ENCODE measurements around the gene ZDHHC7.
"Not testable (repeated sequence)": the region's sequence is repeated elsewhere in the genome, so short reads cannot be mapped to it uniquely, and the experiment has no call there.

Gene ZDHHC7

DNA sequence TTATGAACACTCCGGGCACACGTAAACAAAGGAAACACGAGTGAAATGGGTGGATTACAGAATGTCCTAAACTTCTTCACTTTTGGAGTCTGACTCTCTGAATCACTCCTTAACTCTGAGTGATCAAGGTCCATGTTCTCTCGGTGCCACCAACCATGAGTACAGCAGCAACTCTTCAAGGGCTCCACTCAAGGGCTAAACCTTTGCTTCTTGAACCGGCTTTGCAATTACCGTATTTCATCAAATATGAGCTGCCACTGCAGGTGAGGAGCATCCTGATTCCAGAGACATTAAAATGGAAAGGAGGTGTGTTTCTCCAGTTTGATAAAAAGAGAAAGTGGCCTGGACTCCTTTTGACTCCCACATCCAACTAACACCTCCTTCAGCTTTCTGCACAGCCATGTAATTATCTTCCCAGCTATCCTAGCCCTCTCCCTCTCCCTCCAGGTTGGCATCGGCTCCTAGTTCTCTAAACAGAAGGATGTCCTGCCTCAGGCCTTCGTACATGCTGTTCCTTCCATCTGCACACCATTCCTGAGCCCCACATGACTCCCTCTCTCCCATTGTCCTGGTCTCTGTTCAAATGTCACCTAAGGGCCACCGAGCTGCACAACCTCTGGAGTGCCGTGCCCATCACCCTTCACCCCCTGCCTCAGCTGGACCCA is 61.4 kb downstream of the ZDHHC7 start:
- no peak for TF ChIP-seq GATA1 (IDR thresholded peaks at IDR 0.05; ENCODE audit: low read depth, low read length)
- no peak for TF ChIP-seq POLR2A (IDR thresholded peaks at IDR 0.05; ENCODE audit: low read length)
- no peak for DNase-seq

DNA sequence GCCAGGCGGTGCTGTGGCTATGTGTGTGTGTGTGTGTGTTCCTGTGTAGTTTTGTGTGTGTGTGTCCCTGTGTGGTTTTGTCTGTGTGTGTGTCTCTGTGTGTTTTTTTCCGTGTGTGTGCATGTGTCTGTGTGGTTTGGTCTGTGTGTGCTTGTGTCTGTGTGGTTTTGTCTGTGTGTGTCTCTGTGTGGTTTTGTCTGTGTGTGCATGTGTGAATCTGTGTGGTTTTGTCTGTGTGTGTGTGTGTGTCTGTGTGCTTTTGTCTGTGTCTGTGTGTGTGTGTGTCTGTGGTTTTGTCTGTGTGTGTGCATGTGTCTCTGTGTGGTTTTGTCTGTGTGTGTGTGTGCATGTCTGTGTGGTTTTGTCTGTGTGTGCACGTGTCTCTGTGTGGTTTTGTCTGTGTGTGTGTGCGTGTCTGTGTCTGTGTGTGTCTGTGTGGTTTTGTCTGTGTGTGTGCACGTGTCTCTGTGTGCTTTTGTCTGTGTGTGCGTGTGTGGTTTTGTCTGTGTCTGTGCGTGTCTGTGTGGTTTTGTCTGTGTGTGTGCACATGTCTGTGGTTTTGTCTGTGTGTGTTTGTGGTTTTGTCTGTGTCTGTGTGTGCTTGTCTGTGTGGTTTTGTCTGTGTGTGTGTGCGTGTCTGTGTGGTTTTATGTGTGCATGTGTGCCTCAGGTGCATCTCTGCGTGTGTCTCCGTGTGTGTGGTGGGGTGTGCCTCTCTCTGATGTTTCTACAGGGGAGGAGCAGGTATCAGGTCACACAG is 62.3 kb downstream of the ZDHHC7 start:
- no peak for DNase-seq

DNA sequence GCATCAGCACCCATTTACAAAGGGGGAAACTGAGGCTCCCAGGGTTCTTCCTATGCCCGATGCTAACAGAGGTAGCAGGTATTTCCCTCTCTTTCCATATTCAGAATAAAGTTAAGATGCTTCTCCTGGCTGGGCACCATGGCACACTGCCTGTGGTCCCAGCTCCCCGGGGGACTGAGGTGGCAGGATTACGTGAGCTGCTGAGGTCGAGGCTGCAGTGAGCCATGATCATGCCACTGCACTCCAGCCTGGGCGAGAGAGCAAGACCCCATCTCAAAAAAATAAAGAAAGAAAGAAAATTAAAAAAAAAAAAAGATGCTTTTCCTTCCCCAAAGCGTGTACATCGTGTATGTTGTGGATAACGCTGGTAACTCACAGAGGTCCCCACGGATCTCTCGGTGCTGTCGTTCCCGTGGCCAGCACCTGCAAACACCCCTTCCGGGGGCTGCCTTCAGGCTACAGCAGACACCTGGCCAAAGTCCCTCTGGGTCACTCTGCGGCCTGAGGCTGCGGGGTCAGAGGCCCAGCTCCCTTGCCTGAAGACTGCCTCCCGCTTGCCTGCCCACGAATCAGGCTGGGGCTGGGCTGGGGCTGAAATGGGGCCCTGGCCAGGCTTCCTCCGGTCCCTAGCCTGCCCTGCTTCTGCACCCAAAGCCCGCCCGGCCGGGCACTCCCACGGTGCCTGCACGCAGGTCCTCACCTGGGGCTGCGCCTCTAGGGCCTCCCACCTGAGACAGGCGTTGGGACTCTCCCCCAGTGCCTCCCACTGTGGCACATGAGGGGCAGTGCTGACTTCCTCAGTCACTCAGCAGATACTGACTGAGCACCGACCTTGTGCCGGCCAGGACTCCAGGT is 63.1 kb downstream of the ZDHHC7 start:
- TF ChIP-seq POLR2A (IDR thresholded peaks at IDR 0.05; ENCODE audit: low read length) (no peak), GATA1 (IDR thresholded peaks at IDR 0.05; ENCODE audit: low read depth, low read length) (no peak)
- DNase-seq = no peak

More for the DNA sequence above, 62.3 kb downstream of the ZDHHC7 start:
- no peak for TF ChIP-seq GATA1 (IDR thresholded peaks at IDR 0.05; ENCODE audit: low read depth, low read length)
- TF ChIP-seq POLR2A (IDR thresholded peaks at IDR 0.05; ENCODE audit: low read length) = no peak

DNA sequence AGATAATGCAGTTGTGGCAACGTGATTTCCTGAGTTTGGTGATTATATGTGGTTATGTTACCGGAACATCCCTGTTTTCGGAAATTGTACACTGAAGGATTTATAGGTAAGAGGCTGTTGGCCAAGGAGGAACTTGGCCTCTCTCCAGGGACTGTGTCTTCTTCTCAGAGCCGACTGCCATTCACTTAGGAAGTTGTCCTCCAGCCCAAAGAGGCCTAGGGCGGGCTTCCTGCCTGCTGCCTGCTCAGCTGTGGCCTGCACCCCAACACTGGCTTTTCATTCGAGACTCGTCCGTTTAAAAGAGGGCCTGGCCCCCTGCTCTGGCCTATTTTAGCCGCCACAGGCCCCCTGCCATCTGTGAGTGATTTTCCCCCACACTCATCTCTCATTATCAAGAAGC is 64.3 kb downstream of the ZDHHC7 start:
- no peak for DNase-seq
- TF ChIP-seq GATA1 (IDR thresholded peaks at IDR 0.05; ENCODE audit: low read depth, low read length) (no peak), POLR2A (IDR thresholded peaks at IDR 0.05; ENCODE audit: low read length) (no peak)

DNA sequence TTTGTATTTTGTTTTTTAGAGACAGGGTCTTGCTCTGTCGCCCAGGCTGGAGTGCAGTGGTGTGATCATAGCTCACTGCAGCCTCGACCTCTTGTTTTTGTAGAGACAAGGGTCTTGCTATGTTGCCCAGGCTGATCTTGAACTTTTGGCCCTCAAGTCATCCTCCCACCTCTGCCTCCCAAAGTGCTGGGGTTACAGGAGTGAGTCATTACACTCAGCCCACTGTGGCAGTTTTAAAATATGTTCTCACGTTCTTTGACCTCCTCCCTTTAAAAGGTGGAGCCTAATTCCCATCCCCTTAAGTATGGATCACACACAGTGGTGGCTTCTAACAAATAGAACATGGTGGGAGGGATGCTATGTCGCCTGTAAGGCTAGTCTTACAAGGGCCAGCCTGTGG is 67.7 kb downstream of the ZDHHC7 start:
- no peak for TF ChIP-seq GATA1 (IDR thresholded peaks at IDR 0.05; ENCODE audit: low read depth, low read length)
- no peak for TF ChIP-seq POLR2A (IDR thresholded peaks at IDR 0.05; ENCODE audit: low read length)
- DNase-seq = no peak

DNA sequence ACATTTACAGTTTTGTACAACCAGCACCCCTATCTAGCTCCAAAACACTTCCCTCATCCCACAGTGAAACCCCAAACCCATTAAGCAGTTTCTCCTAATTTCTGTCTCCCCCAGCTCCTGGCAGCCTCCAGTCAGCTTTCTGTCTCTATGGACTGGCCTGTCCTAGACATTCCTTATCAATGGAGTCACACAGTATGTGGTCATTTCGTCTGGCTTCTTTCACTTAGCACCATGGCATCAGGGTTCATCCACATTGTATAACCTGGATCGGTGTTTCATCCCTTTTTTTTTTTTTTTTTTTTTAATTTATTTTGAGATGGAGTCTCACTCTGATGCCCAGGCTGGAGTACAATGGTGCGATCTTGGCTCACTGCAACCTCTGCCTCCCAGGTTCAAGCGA is 68.5 kb downstream of the ZDHHC7 start:
- no peak for DNase-seq
- TF ChIP-seq GATA1 (IDR thresholded peaks at IDR 0.05; ENCODE audit: low read depth, low read length) (no peak), POLR2A (IDR thresholded peaks at IDR 0.05; ENCODE audit: low read length) (no peak)

DNA sequence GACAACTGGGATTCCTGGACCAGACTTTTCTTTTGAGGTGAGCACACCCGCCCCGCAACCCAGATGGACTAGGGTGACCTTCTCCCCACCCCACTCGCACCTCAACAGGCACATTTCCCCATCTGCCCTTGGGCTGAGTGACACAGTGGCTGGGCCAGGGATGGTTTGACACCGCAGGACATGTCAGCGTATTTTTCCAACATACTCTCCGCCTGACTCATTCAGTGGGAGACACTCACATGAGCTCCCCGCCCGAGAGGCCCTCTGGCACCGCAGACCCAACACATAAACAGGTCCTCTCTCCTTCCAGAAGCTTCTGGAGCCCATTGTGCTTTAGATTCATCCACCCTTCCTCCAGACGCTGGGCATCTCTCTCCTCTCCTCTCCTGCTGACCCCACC is 69.4 kb downstream of the ZDHHC7 start:
- no peak for TF ChIP-seq GATA1 (IDR thresholded peaks at IDR 0.05; ENCODE audit: low read depth, low read length)
- no peak for TF ChIP-seq POLR2A (IDR thresholded peaks at IDR 0.05; ENCODE audit: low read length)
- DNase-seq = no peak

DNA sequence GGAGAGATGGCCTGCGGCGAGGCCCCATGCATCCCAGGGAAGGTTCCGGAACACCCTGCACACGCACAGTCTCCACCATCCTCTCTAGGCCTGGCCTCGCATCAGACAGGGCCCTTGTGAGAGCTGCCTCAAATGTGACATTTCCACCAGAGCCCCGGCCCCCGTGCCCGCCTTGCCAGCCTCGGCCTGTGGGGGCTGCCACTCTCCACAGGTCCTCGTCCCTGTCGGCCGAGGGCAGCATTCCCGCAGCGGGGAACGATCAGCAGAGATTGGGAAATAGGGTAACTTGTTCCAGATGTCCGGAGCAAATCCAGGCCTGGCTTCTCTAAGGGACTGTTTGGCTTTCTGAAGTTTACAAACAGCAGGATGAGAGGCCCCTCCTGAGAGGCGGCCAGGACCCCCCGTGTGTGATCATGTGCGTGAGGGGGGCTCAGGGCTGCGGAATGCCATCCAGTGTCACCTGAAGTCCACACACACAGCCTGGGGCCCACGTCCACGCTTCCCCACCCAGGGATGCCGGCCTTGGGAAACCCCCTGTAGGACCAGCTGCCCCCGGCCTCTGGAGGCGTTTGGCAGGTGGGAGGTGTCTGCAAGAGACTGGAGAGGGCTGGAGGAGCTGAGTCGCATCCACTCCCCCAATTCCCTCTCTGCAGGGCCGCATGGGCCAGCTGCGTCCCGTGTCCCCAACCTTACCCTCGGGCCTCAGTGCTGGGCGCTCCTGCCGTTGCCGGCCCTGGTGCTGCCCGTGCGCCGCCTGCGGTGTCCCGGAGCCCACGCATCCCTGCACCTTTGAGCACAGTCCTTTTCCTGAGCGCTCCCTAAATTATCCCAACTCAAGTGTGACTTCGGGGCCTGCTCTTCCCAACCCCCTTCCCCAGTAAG is 70.4 kb downstream of the ZDHHC7 start:
- DNase-seq = no peak
- TF ChIP-seq POLR2A (IDR thresholded peaks at IDR 0.05; ENCODE audit: low read length) (no peak), GATA1 (IDR thresholded peaks at IDR 0.05; ENCODE audit: low read depth, low read length) (no peak)

DNA sequence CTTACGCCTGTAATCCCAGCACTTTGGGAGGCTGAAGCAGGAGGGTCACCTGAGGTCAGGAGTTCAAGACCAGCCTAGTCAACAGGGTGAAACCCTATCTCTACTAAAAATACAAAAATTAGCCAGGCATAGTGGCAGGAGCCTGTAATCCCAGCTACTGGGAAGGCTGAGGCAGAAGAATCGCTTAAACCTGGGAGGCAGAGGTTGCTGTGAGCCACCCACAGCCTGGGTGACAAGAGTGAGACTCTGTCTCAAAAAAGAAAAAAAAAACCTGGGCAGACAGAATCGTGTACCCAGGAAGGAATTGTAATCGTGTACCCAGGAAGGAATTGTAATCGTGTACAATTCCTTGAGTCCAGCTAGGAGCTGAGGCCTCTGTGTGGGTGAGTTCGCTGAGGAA is 72.7 kb downstream of the ZDHHC7 start:
- not testable (repeated sequence) for DNase-seq

DNA sequence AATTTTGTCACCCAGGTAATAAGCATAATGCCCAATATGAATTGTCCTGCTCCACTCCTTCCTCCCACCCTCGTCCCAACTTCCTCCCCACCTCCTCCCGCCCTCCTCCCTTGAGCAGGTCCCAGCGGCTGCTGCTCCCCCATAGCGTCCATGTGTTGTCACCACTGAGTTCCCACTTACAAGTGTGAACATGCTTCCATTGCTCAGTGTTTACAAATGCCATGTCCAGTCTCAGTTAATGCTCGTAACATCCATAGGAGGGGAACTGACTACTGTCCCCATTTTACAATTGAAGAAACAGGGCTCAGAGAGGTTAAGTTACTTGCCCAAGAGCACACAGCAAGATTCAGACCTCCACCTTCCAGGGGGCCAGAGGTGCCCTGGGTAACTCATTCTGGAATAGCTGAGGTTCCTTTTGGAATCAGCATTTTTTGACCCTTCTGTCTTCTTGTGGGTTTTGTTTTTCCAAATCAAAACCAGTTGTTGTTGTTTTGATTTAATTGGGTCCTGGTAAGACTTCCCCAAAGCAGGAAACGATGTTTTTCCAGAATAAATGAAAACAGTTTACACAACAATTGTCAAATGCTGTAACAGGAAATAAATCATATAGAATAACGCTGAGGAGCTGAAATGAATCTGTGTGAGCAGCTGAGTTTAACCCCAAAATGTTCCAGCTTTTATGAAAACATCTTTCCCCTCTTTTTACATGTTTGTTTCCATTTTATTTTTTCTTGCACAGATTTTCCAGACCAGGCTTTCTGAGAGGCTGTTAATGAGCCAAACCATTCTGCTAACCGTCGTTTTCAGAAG is 73.9 kb downstream of the ZDHHC7 start:
- TF ChIP-seq POLR2A (IDR thresholded peaks at IDR 0.05; ENCODE audit: low read length) (no peak), GATA1 (IDR thresholded peaks at IDR 0.05; ENCODE audit: low read depth, low read length) (no peak)
- no peak for DNase-seq

DNA sequence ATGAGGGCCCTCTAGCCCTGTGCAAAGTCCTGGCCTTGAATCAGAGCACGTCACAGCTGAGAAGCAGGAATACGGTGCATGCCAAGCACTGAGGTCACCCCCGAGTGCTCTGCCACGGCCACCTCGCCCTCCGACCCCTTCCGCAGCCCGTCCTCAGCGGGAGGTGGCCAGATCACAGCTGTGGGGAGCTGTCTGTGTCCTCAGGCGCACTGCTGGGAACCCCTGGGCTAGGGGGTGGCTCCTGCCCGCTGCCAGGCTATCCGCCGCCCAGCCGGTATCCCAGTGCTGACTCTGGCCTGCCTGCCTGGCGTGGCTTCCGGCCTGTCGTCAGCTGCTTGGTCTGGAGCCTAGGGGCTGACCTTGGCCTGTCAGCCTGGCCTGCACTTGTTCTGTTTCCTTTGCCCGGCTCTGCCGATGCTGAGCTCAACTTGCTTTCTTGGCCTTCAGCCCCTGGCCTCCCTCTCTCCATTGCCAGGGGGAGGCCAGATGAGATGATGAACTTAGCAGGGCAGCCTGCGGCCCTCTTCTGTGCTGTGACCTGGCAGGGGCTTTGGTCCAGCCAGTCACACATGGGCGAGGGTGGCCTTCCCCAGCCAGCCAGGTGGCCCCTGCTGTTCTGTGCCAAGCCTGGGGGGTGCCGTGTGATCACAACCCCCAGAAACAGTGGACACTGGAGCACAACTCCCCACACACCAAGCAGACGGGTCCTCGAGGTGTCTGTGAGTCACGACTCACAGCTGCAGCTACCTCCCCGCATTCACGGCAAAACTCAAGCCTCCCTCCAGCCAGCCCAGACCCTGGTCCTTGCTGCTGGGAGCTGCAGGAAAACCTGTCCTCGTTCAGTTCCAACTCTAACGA is 77.3 kb downstream of the ZDHHC7 start:
- no peak for DNase-seq
- TF ChIP-seq POLR2A (IDR thresholded peaks at IDR 0.05; ENCODE audit: low read length) (no peak), GATA1 (IDR thresholded peaks at IDR 0.05; ENCODE audit: low read depth, low read length) (no peak)

DNA sequence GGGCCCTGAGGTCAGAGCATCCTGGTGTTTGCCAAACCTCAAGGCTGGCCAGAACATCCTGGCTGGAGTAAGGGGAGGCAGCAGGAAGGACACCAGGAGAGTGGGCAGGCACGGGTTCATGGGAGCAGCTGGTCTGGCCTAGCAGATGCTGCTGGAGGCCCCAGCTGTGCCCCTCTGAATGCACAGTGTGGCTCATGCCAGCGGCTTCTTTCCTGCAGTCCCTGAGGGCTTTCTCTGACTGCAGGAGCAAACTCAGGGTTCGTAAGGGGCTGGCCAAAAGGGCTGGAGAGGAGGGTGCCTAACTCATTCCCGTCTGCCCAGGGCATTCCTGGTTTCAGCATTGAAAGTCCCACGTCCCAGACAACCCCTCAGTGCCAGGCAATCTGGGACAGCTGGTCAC is 78.7 kb downstream of the ZDHHC7 start:
- TF ChIP-seq POLR2A (IDR thresholded peaks at IDR 0.05; ENCODE audit: low read length) (no peak), GATA1 (IDR thresholded peaks at IDR 0.05; ENCODE audit: low read depth, low read length) (no peak)

More for the DNA sequence above, 78.7 kb downstream of the ZDHHC7 start:
- DNase-seq = no peak

All from erythroblast (primary cell).